GM21390 (cell line): ENCODE measurements around the gene NDUFB5.
"Not testable (repeated sequence)": the region's sequence is repeated elsewhere in the genome, so short reads cannot be mapped to it uniquely, and the experiment has no call there.

Experiments used
- ATAC-seq: cut with Tn5 transposase; IDR thresholded peaks from one replicate; pipeline ENCODE4 v1.9.1; 2021; ENCODE audit not compliant: unreplicated experiment

The NDUFB5 gene

GRCh38 chr3:179630753-179631451 lies 26.3 kb downstream of the NDUFB5 start:
- no peak for ATAC-seq

- no peak for ATAC-seq
These were observed 35.9 kb downstream of the NDUFB5 start for GRCh38 chr3:179640469-179640868.

- no peak for ATAC-seq
These were observed 38.3 kb downstream of the NDUFB5 start for GRCh38 chr3:179642871-179643270.

DNA sequence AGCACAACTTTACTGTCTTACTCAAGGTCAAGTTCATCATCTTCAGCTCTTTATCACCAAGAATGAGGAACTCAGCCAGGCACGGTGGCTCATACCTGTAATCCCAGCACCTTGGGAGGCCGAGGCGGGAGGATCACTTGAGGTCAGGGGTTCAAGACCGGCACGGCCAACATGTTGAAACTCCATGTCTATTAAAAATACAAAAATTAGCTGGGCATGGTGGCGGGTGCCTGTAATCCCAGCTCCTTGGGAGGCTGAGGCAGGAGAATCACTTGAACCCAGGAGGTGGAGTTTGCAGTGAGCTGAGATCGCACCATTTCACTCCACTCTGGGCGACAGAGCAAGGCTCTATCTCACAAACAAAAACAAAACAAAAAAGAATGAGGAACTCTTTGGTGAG lies 39.2 kb downstream of the NDUFB5 start:
- not testable (repeated sequence) for ATAC-seq

- ATAC-seq, result no peak
These were observed 41.6 kb downstream of the NDUFB5 start for GRCh38 chr3:179646177-179646576.

GRCh38 chr3:179651687-179652446 lies 47.3 kb downstream of the NDUFB5 start:
- no peak for ATAC-seq

DNA sequence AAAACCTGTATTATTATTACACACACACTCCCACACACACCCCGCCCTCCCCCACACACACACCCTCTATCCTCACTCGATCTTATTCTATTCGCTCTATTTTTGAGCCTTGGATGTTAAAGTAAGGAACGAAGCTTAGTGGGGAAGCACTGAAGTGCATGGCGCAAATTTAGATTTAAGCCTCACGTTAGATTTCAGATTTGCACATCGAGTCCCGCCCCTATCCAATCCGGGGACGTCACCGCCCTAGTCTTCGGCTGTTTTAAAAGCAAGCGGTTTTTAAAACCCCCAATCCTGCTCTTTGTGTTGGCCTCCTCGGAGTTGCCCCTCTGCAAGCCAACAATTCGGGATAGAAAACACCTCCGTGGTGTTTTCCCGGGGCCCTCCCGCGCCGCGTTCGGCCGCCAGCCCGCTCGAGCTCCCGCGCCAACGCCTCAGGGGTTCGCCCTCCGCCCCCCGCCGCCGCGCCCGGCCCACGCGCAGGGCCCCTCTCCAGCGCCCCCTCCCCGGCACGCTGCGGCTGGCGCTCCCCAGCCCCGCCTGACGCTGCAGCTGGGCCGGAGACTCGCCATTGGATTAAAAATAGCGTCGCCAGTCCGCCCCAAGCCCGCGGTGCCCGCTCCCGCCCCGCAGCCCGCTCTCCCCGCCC lies 48.0 kb downstream of the NDUFB5 start, which contains the start of gene USP13:
Gene USP13, plus strand, starts transcription at position 594 of the 649 bp plus-strand sequence. CDS start 186 bp downstream, outside the sequence.
- ATAC-seq, result peak; percentile 62

- ATAC-seq, result peak; percentile 61
These were observed 48.7 kb downstream of the NDUFB5 start for GRCh38 chr3:179653096-179653797.

GRCh38 chr3:179655236-179655635 lies 50.6 kb downstream of the NDUFB5 start:
- ATAC-seq, result no peak

DNA sequence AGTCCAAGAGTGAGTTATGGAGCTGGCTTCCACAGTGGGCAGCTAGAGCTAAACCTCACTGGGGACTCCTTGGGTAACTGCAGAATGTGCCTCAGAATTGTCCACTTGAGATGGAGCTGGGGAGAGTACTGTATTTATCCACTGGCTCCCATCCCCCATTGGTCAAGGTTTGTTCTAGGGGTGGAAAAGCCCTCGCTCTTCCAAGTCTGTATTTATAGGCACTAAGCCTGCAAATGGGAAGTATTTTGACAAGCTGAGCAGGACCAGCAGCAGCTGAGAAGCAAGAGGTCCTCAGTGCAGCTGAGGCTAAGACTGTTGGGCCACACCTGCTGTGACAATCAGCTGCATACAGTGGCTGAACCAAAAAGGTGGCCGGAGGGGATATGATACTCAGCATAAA lies 54.0 kb downstream of the NDUFB5 start:
- no peak for ATAC-seq

- no peak for ATAC-seq
These were observed 56.3 kb downstream of the NDUFB5 start for GRCh38 chr3:179660872-179661271.

DNA sequence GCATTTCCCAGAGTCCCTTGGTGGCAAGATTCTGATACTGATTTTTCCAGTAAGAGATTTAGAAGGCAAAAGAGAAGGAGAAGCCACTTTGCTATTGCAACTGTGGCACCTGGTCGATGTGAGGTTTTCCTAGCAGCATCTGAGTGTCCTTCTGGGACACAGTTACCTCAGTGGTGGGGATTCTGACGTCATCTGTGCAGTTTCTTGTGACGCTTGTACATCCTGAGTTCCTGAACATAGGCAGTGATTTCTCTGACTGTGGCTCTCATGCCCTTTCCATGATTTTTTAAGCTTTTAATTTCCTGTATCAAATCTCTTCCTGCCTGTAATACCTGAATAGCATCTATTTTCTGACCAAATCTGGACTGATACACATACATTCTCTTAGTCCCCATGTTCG lies 57.2 kb downstream of the NDUFB5 start:
- ATAC-seq, result no peak

- no peak for ATAC-seq
These were observed 58.5 kb downstream of the NDUFB5 start for GRCh38 chr3:179663093-179663492.

DNA sequence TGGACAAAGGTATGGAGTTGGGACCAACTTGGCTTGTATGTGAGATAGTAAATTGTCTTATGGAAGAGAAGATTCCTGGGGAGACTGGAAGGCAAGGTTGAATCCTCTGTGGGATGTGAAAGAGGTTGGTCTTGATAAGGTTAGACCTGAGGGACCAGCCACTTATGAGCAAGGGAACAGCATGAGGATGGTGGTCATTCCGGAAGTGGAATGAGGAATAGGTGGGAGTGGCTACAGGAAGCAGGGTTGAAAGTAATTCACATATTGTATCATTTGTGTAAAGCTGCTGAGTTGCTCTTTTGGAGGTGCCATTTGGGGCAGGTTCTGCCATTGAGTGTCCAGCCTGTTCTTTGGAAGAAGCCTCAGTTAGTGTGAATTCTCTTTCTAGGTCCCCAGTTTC lies 61.4 kb downstream of the NDUFB5 start:
- ATAC-seq, result no peak

- no peak for ATAC-seq
These were observed 61.9 kb downstream of the NDUFB5 start for GRCh38 chr3:179666436-179667035.

- no peak for ATAC-seq
These were observed 63.8 kb downstream of the NDUFB5 start for GRCh38 chr3:179668429-179668828.

DNA sequence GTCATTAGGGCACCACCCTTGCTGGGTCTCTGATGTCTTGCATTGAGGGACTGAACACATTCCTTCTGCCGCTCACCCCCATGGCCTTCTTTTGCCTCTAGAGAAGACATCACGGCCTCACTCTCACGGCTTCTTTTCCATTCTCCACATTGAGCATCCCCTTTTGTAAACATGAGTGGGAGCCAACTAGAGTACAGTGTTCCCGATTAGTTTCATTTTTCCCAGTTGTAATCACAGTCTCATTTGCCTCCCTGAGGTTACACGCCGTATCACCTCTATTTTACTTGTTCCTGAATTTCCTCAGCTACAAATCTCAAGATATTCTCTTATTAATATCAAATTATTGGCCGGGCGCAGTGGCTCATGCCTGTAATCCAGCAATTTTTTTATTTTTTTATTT lies 65.7 kb downstream of the NDUFB5 start:
- ATAC-seq, result no peak

DNA sequence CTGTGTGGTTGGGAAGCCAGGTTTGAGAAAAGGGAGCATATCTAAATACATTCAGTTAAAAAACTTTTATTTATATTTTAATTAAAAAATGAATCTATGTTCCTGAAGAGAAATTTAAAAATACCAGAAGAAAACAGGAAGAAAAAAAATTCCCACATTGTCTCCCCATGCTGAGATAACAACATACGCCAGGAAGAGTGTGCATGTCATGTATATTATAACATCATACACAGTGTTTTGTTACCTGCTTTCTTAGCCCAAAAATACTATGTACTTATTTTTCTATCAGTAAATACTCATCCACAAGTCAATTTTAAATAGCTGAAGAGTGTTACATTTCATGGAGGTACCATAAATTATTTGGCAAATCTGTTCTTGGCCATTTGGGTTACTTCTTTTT lies 66.7 kb downstream of the NDUFB5 start:
- no peak for ATAC-seq

GRCh38 chr3:179671747-179672242 lies 67.2 kb downstream of the NDUFB5 start:
- ATAC-seq, result no peak

- ATAC-seq, result no peak
These were observed 68.3 kb downstream of the NDUFB5 start for GRCh38 chr3:179672918-179673317.

GRCh38 chr3:179673523-179673922 lies 68.9 kb downstream of the NDUFB5 start:
- no peak for ATAC-seq
